Stomach smooth muscle (tissue), 2 donors: ENCODE results near the gene TLX1.

ENCODE experiments used
- H3K27ac ChIP-seq: one replicate; pipeline ENCODE4 v1.7.0; 2013; ENCODE audit warnings: mild to moderate bottlenecking, low read length, inconsistent platforms
- H3K27me3 ChIP-seq, 2 donors: one replicate each; pipeline ENCODE4 v1.7.0; 2013; ENCODE audit warnings: low read length in 2 of 2; ENCODE audit not compliant: insufficient read depth in 2 of 2, control insufficient read depth in 1 of 2
- H3K36me3 ChIP-seq, 2 donors: one replicate each; pipeline ENCODE4 v1.7.0; 2013; ENCODE audit warnings: low read length in 2 of 2; ENCODE audit not compliant: control insufficient read depth in 2 of 2, insufficient read depth in 2 of 2
- H3K4me1 ChIP-seq: one replicate; pipeline ENCODE4 v1.7.0; 2013; ENCODE audit warnings: low read length; ENCODE audit not compliant: control insufficient read depth, insufficient read depth
- H3K4me3 ChIP-seq, 2 donors: one replicate each; pipeline ENCODE4 v1.7.0; 2013; ENCODE audit warnings: low read length in 2 of 2
- H3K9ac ChIP-seq, 2 donors: one replicate each; pipeline ENCODE4 v1.7.0; 2013; ENCODE audit warnings: low read length in 2 of 2, mild to moderate bottlenecking in 1 of 2
- H3K9me3 ChIP-seq, 2 donors: one replicate each; pipeline ENCODE4 v1.7.0; 2013; ENCODE audit warnings: low read length in 2 of 2; ENCODE audit not compliant: control insufficient read depth in 2 of 2
- donor health status: healthy.
- donor health status: Pancreatic carcinoma.

Gene TLX1

GRCh38 chr10:101130984-101131961 lies at the start of gene TLX1:
TSS of gene TLX1 (plus strand) at chr10:101131300. CDS start at chr10:101131542, 242 bp downstream.
- no peak within 1 kb of the TSS for H3K27ac ChIP-seq
- H3K27me3 ChIP-seq, result peaks cover 80 to 90% of the 10 kb centered on the region in 2 donors
- peaks cover 37% of the 10 kb centered on the region for H3K4me1 ChIP-seq
- H3K9me3 ChIP-seq, result no peaks in the 10 kb centered on the region
- H3K4me3 ChIP-seq, result peak within 1 kb of the TSS; percentile 43 to 65
- H3K9ac ChIP-seq, result no peak within 1 kb of the TSS
- H3K36me3 ChIP-seq, result no peaks in the 10 kb centered on the region

GRCh38 chr10:101085846-101086245 lies 45.3 kb upstream of the TLX1 start:
- no peaks in the 10 kb centered on the region for H3K36me3 ChIP-seq
- no peaks in the 10 kb centered on the region for H3K4me1 ChIP-seq
- peaks cover 43 to 55% of the 10 kb centered on the region in 2 donors for H3K27me3 ChIP-seq
- no peak overlapping the region for H3K4me3 ChIP-seq
- no peak overlapping the region for H3K27ac ChIP-seq
- no peak overlapping the region for H3K9ac ChIP-seq
- H3K9me3 ChIP-seq, result no peaks in the 10 kb centered on the region

- Histone ChIP-seq H3K27me3 (peaks cover 52 to 58% of the 10 kb centered on the region in 2 donors), H3K4me1 (no peaks in the 10 kb centered on the region), H3K9me3 (no peaks in the 10 kb centered on the region), H3K36me3 (no peaks in the 10 kb centered on the region), H3K27ac (no peak overlapping the region), H3K4me3 (no peak overlapping the region), H3K9ac (no peak overlapping the region)
These were observed 43.7 kb upstream of the TLX1 start for GRCh38 chr10:101087376-101087775.

DNA sequence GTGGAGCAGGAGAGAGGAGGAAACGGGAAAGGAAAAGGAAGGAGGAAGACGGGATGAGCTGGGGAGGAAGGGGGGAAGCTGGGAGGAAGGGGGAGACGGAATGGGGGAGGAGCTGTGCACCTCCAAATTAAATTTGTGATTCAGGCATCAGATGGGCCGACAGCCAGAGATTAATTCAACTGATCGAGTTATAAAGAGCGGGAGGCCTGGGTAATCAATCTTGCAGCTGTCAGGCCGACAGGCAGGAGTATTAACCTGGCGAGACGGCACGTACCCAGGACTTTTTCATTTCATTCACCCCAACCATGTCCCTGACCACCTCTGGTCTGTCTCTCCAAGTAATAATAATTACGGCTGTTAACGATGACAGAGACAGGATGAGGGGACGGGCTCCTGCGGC lies 43.1 kb upstream of the TLX1 start:
- H3K9me3 ChIP-seq, result no peaks in the 10 kb centered on the region
- H3K36me3 ChIP-seq, result no peaks in the 10 kb centered on the region
- H3K27me3 ChIP-seq, result peaks cover 52 to 57% of the 10 kb centered on the region in 2 donors
- no peak overlapping the region for H3K9ac ChIP-seq
- no peaks in the 10 kb centered on the region for H3K4me1 ChIP-seq
- no peak overlapping the region for H3K27ac ChIP-seq
- no peak overlapping the region for H3K4me3 ChIP-seq

DNA sequence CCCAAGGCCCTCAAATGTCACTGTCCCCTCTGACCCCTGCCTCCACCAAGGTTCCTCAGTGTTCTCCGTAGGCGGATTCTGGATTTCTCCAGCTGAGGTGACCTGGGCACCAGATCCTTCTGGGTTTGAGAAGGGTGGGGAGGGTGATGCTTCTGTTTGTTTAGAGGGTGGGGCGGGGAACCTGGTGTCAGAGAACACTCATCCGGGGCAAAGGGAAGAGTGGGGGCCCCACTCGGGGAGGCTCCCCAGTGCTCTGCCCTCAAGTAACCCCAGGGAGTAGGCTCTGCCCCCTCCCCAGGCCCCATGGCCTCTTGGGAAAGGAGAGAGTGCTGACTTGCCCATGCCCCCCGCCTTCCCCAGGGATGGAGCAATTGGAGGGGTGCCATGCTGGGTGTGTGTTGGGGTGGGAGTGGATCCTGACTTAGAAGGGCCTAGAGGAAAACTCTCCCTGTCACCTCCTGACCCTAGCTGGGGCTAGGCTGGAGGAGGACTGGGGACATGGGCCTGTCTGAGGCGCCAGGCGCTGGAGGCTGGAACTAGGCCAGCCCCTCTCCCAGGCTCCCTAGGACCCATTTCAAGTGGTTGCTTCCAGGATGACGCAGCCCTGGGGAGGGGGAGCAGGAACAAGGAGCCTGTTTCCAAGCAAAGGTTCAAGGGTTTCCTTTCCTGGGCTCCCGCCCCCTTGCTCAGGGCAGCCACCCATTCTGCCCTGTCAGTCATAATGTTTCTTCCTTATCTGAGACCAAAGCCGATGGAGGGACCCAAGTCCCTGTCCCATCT lies 41.4 kb upstream of the TLX1 start:
- H3K9ac ChIP-seq, result no peak overlapping the region
- no peaks in the 10 kb centered on the region for H3K4me1 ChIP-seq
- no peaks in the 10 kb centered on the region for H3K36me3 ChIP-seq
- H3K9me3 ChIP-seq, result no peaks in the 10 kb centered on the region
- no peak overlapping the region for H3K4me3 ChIP-seq
- no peak overlapping the region for H3K27ac ChIP-seq
- peaks cover 58 to 62% of the 10 kb centered on the region in 2 donors for H3K27me3 ChIP-seq

DNA sequence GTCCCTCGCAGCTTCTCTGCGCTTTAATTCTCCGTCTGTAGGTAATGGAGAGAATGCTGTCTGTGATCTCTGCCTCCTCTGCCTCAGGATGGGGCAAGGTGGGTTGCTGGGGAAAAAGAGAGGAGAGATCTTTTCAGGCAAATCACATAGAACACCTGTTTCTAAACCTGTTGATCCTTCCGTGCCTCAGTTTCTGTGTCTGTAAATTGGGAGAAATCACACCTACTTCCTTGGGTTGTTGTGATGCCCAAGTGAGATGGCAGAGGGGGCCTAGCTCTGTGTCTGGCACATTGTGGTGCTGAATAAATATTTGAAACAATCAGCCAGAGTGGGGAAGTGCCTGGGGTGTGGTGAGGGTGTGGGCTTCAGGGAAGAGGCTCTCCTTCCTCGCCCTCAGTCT lies 40.5 kb upstream of the TLX1 start:
- Histone ChIP-seq H3K9me3 (no peaks in the 10 kb centered on the region), H3K27ac (no peak overlapping the region), H3K9ac (no peak overlapping the region), H3K27me3 (peaks cover 64 to 66% of the 10 kb centered on the region in 2 donors), H3K4me3 (no peak overlapping the region), H3K4me1 (no peaks in the 10 kb centered on the region), H3K36me3 (no peaks in the 10 kb centered on the region)

DNA sequence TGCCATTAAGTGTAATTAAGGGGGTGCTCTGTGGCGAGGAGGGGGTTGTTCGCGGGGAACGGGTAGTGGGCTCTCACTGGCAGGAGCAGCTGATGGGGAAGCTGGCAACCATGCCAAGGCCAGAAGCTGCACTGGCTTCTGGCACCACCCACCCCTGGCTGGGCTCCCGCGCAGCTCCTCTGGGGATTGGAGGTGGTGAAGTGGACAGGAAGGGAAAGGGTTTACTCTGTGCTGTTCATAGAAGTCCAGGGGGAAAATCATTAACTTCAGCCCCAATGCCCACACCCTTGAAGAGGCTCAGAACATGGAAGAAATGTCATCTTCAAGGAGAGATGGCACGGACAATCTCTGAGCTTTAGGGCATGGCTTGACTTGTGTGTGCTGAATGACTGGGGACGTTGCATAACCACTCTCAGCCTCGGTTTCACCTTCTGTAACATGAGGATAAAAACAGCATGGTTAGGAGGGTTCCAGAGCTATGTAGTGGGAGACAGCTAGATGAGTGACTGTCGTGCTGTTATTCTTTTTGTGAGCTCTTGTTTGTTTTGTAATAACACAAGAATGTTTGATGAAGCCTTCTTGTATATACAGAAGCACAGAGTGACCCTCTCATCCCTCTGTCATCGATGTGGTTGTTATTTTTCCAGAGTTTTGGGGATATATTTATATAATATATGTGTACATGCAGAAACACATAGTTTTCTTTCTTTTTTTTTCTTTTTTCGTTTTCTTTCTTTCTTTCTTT lies 39.4 kb upstream of the TLX1 start:
- H3K4me1 ChIP-seq, result no peaks in the 10 kb centered on the region
- peaks cover 64 to 69% of the 10 kb centered on the region in 2 donors for H3K27me3 ChIP-seq
- H3K36me3 ChIP-seq, result no peaks in the 10 kb centered on the region
- no peak overlapping the region for H3K4me3 ChIP-seq
- no peaks in the 10 kb centered on the region for H3K9me3 ChIP-seq
- no peak overlapping the region for H3K9ac ChIP-seq
- H3K27ac ChIP-seq, result no peak overlapping the region

DNA sequence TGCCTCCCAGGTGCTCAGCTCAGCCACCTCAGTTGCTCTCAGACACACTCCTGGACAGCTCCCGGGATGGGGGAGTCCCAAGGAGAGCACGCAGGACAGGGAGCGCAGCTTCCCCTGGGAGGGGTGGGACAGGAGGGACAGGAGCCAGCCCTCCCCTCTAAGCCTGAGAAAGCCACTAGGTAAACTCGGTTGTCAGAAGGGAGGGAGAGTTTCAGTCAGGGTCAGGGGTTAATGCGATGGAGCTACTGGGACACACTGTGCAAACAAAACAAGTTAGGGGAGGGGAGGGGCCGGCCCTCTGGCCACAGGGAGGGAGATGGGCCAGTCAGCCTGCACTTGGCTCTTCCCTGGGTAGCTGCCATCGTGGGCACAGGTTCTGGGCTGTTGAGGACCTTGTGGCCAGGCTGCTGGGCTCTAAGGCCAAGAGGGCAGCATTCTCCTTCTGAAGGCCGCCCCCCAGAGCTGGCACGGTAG lies 38.2 kb upstream of the TLX1 start:
- peaks cover 53 to 63% of the 10 kb centered on the region in 2 donors for H3K27me3 ChIP-seq
- no peak overlapping the region for H3K4me3 ChIP-seq
- H3K9ac ChIP-seq, result no peak overlapping the region
- H3K36me3 ChIP-seq, result no peaks in the 10 kb centered on the region
- H3K27ac ChIP-seq, result no peak overlapping the region
- no peaks in the 10 kb centered on the region for H3K4me1 ChIP-seq
- no peaks in the 10 kb centered on the region for H3K9me3 ChIP-seq

DNA sequence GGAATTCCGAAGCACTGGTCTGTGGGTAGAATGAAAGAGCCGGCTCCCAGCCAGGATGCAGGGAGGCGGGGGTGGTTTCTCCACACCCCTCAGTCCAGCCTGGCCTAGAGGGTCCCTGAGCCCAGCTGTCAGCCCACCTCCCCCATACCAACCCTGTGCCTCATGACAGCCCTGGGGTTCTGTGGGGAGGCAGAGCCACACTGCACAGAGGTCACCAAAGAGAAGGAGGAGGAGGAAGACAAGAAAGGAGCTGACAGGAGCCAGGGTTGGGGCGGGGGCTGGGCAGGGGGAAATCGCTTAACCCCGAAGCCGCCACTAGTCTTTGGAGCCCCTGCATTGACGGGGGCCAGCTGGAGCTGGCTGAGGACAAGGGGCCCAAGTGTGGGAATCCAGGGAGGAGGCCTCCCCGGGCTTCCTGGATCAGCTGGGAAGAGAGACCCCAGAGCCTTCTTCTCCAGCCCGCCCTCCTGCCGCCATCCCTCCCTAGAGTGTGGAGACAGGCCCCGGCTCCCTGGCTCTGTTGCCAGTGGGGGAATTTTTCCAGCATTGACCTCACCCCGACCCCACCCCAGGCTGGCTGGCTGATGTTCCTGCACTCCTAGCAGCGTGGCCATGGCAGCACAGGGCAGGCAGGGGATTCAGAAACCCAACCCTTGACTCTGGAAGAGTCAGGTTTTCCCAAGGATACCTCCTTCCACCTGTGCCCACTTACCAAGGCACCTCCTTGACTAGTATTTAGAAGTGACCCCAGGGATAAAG lies 36.8 kb upstream of the TLX1 start:
- Histone ChIP-seq H3K4me1 (no peaks in the 10 kb centered on the region), H3K27ac (no peak overlapping the region), H3K27me3 (peaks cover 41 to 56% of the 10 kb centered on the region in 2 donors), H3K4me3 (no peak overlapping the region), H3K9me3 (peaks cover 0 to under 1% of the 10 kb centered on the region in 2 donors), H3K36me3 (no peaks in the 10 kb centered on the region), H3K9ac (no peak overlapping the region)

DNA sequence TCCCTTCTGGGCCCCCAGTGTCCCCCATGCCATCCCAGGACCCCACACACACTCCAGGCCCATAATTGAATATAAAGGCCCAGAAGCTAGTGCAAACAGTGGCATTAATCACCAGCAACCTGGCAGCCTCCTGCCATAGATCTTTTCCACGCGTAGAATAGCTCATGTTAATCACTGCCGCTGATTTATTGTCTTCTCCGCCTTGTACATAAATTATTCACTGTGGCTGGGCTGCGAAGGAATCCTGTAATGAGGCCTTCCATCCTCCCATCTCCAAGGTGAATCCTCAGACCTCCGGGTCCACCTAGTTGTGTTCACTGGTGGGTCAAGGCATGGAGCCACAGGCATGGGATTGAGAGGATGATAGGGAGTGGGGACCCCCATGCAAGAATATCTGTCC lies 36.1 kb upstream of the TLX1 start:
- H3K27me3 ChIP-seq, result peaks cover 45 to 58% of the 10 kb centered on the region in 2 donors
- no peak overlapping the region for H3K4me3 ChIP-seq
- H3K9ac ChIP-seq, result no peak overlapping the region
- peaks cover 0 to 7% of the 10 kb centered on the region in 2 donors for H3K9me3 ChIP-seq
- no peaks in the 10 kb centered on the region for H3K4me1 ChIP-seq
- H3K36me3 ChIP-seq, result no peaks in the 10 kb centered on the region
- no peak overlapping the region for H3K27ac ChIP-seq
